Astrocyte (in vitro differentiated cells and primary cell): ENCODE data around the gene RANBP1. TPM values are rescaled to one million over a fixed set of nuclear protein-coding genes. Genes with fewer than 3 reads are reported as not detected.

Source experiments
- DNase-seq: peaks from one replicate; pipeline ENCODE4 v3.0.0-alpha.2; 2010; ENCODE audit warnings: low read depth
- FAIRE-seq: peaks from 2 replicates; lab custom pipeline; 2011; peaks lifted over from hg19 to GRCh38; lab: Jason Lieb, UNC
- H2AFZ ChIP-seq: 2 replicates; pipeline ENCODE4 v1.6.0; 2012; ENCODE audit warnings: low read depth, low read length, inconsistent platforms
- H3K27ac ChIP-seq: 2 replicates; pipeline ENCODE4 v1.5.1; 2011; ENCODE audit warnings: low read depth, low read length, inconsistent platforms
- H3K27me3 ChIP-seq: 2 replicates; pipeline ENCODE4 v1.6.0; 2011; ENCODE audit warnings: low read length, inconsistent platforms; ENCODE audit not compliant: insufficient read depth
- H3K36me3 ChIP-seq: 2 replicates; pipeline ENCODE4 v1.5.1; 2011; ENCODE audit warnings: low read length, inconsistent platforms; ENCODE audit not compliant: insufficient read depth
- H3K4me1 ChIP-seq: 2 replicates; pipeline ENCODE4 v1.5.1; 2011; ENCODE audit warnings: low read length, inconsistent platforms; ENCODE audit not compliant: insufficient read depth
- H3K4me2 ChIP-seq: 2 replicates; pipeline ENCODE4 v1.6.0; 2012; ENCODE audit warnings: low read length, inconsistent platforms
- H3K4me3 ChIP-seq: 2 replicates; pipeline ENCODE4 v1.5.1; 2011; ENCODE audit warnings: low read depth, mild to moderate bottlenecking, low read length, inconsistent platforms; ENCODE audit not compliant: insufficient read depth
- H3K79me2 ChIP-seq: 2 replicates; pipeline ENCODE4 v1.6.0; 2012; ENCODE audit warnings: mild to moderate bottlenecking, low read length, inconsistent platforms; ENCODE audit not compliant: insufficient read depth
- H3K9ac ChIP-seq: 2 replicates; pipeline ENCODE4 v1.6.0; 2012; ENCODE audit warnings: mild to moderate bottlenecking, low read length, inconsistent platforms
- H3K9me3 ChIP-seq: 2 replicates; pipeline ENCODE4 v1.5.1; 2012; ENCODE audit warnings: low read depth, mild to moderate bottlenecking, low read length, inconsistent platforms; ENCODE audit not compliant: insufficient read depth
- H4K20me1 ChIP-seq: 2 replicates; pipeline ENCODE4 v1.6.0; 2012; ENCODE audit warnings: low read length, inconsistent platforms; ENCODE audit not compliant: insufficient read depth
- H3K27ac Mint-ChIP-seq: one replicate; pipeline ENCODE4 v1.8.0; 2021; ENCODE audit warnings: mild to moderate bottlenecking, mixed read lengths; ENCODE audit not compliant: unreplicated experiment
- H3K27me3 Mint-ChIP-seq: one replicate; pipeline ENCODE4 v1.8.0; 2021; ENCODE audit warnings: low read depth, mixed read lengths; ENCODE audit not compliant: unreplicated experiment
- H3K36me3 Mint-ChIP-seq: one replicate; pipeline ENCODE4 v1.8.0; 2021; ENCODE audit warnings: low read depth, mixed read lengths; ENCODE audit not compliant: unreplicated experiment
- H3K4me1 Mint-ChIP-seq: one replicate; pipeline ENCODE4 v1.8.0; 2021; ENCODE audit warnings: low read depth, mixed read lengths; ENCODE audit not compliant: unreplicated experiment
- H3K4me3 Mint-ChIP-seq: one replicate; pipeline ENCODE4 v1.8.0; 2021; ENCODE audit warnings: mild to moderate bottlenecking, moderate library complexity, mixed read lengths; ENCODE audit not compliant: unreplicated experiment
- H3K9me3 Mint-ChIP-seq: one replicate; pipeline ENCODE4 v1.8.0; 2021; ENCODE audit warnings: mild to moderate bottlenecking, mixed read lengths; ENCODE audit not compliant: unreplicated experiment
- EZH2 ChIP-seq: IDR thresholded peaks from 2 replicates; pipeline ENCODE4 v1.6.1; 2012; ENCODE audit warnings: mild to moderate bottlenecking, low read length, inconsistent platforms; ENCODE audit not compliant: insufficient read depth
- total RNA-seq: library from RNA; stranded (reverse); gene quantifications from 2 replicates; pipeline ENCODE4 v1.2.1, GENCODE V29; 2021
- TF ChIP-seq, protein P1 (sequence below): IDR thresholded peaks from 2 replicates; pipeline ENCODE4 v1.5.1; 2011; ENCODE audit warnings: low read depth, mild to moderate bottlenecking, inconsistent platforms, low read length, moderate library complexity; ENCODE audit not compliant: insufficient read depth

Gene RANBP1
- total RNA-seq, 1 donor from 2014 or later, result 164 TPM

DNA sequence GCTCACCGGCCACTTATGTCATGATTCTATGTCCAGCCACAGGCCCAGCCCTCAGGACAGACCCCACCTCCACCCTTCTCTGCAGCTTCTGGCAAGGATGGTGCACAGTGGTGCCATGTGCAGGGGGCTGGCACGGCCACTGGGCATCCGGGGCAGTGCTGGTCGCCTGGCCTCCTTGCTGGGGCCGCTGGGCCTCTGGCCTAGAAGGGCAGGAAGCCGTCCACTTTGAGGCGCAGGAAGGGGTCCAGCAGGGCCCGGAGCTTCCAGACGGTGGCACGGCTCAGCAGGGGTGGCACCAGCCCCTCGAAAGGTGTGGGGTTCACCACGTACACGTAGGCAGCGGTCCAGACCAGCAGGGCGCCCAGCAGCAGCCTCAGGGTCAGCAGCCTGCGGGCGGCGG lies 32.5 kb downstream of the RANBP1 start:
- Histone ChIP-seq H3K79me2 (no peaks in the 10 kb centered on the region), H4K20me1 (peaks cover 3% of the 10 kb centered on the region), H3K27ac (no peak overlapping the region), H3K9me3 (no peaks in the 10 kb centered on the region), H3K27me3 (no peaks in the 10 kb centered on the region), H3K4me2 (no peak overlapping the region), H3K4me3 (no peak overlapping the region), H3K36me3 (no peaks in the 10 kb centered on the region), H3K9ac (no peak overlapping the region), H2AFZ (no peak overlapping the region), H3K4me1 (no peaks in the 10 kb centered on the region)
- no peak for FAIRE-seq
- peaks cover 4% of the 10 kb centered on the region for H3K4me1 Mint-ChIP-seq
- DNase-seq, result no peak
- peaks cover 3% of the 10 kb centered on the region for H3K36me3 Mint-ChIP-seq
- TF ChIP-seq, protein P1, sequence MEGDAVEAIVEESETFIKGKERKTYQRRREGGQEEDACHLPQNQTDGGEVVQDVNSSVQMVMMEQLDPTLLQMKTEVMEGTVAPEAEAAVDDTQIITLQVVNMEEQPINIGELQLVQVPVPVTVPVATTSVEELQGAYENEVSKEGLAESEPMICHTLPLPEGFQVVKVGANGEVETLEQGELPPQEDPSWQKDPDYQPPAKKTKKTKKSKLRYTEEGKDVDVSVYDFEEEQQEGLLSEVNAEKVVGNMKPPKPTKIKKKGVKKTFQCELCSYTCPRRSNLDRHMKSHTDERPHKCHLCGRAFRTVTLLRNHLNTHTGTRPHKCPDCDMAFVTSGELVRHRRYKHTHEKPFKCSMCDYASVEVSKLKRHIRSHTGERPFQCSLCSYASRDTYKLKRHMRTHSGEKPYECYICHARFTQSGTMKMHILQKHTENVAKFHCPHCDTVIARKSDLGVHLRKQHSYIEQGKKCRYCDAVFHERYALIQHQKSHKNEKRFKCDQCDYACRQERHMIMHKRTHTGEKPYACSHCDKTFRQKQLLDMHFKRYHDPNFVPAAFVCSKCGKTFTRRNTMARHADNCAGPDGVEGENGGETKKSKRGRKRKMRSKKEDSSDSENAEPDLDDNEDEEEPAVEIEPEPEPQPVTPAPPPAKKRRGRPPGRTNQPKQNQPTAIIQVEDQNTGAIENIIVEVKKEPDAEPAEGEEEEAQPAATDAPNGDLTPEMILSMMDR, result no peak
- TF ChIP-seq EZH2, result no peak
- H3K4me3 Mint-ChIP-seq, result no peak overlapping the region
- no peaks in the 10 kb centered on the region for H3K9me3 Mint-ChIP-seq
- no peak overlapping the region for H3K27ac Mint-ChIP-seq
- H3K27me3 Mint-ChIP-seq, result peaks cover 2% of the 10 kb centered on the region

DNA sequence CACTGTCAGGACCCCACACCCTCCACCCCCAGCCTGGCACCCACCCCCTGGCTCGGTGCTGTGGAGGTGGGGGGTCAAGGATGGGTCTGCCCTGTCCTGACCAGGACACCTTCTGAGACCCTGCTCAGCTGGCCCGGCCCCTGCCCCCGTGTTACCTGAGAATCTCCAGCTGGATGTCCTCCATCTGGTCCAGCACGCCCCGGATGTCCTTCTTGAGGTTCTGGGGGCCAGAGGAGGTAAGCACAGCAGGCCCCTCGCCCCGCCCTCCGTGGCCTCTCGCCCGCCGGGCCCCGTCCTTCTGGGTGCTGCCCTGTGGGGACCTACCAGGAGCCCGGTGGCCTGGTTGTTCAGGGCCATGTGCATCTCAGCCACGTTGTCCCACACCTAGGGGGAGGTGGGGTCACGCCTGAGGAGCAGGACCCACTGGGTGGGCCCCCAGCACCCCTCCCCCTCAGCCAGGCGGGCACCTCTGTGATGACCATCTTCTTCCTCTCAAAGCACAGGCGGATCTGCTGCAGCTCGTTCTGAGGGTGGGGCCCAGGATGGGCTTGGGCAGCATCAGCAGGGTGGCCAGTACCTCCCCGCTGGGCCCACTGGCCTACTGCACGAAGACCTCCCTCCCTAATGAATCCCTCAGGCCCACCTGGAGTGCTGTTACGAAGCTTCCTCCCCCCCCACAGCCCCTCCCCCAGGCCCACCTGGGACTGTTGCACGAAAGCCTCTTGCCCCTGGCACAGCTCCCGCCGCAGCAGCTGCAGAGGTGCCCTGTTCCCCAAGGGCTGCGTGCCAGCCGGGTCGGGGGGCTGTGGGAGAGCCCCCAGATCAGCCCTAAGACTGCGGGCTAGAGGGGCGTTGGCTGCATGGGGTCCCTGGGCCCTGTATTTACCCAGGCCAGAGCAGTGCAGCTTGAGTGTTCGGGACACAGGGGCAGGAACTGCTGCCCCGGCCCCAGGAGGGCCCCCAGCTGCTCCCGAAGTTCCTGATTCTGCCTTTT lies 33.6 kb downstream of the RANBP1 start:
- H3K27ac Mint-ChIP-seq, result no peak overlapping the region
- TF ChIP-seq, protein P1, result no peak
- no peak for TF ChIP-seq EZH2
- Histone ChIP-seq H3K27ac (no peak overlapping the region), H3K27me3 (no peaks in the 10 kb centered on the region), H2AFZ (no peak overlapping the region), H3K4me2 (no peak overlapping the region), H3K9ac (no peak overlapping the region), H3K79me2 (no peaks in the 10 kb centered on the region), H3K9me3 (no peaks in the 10 kb centered on the region), H3K36me3 (no peaks in the 10 kb centered on the region), H3K4me3 (no peak overlapping the region), H4K20me1 (peaks cover 3% of the 10 kb centered on the region), H3K4me1 (no peaks in the 10 kb centered on the region)
- FAIRE-seq (no peak), DNase-seq (no peak)
- peaks cover 3% of the 10 kb centered on the region for H3K36me3 Mint-ChIP-seq
- peaks cover 4% of the 10 kb centered on the region for H3K4me1 Mint-ChIP-seq
- H3K27me3 Mint-ChIP-seq, result peaks cover 2% of the 10 kb centered on the region
- no peaks in the 10 kb centered on the region for H3K9me3 Mint-ChIP-seq
- H3K4me3 Mint-ChIP-seq, result no peak overlapping the region
